ENCODE measurements around the gene CACNA2D3.

GRCh38 chr3:54222316-54222715 is 100.0 kb downstream of the CACNA2D3 start:
- TF ChIP-seq, protein P1, sequence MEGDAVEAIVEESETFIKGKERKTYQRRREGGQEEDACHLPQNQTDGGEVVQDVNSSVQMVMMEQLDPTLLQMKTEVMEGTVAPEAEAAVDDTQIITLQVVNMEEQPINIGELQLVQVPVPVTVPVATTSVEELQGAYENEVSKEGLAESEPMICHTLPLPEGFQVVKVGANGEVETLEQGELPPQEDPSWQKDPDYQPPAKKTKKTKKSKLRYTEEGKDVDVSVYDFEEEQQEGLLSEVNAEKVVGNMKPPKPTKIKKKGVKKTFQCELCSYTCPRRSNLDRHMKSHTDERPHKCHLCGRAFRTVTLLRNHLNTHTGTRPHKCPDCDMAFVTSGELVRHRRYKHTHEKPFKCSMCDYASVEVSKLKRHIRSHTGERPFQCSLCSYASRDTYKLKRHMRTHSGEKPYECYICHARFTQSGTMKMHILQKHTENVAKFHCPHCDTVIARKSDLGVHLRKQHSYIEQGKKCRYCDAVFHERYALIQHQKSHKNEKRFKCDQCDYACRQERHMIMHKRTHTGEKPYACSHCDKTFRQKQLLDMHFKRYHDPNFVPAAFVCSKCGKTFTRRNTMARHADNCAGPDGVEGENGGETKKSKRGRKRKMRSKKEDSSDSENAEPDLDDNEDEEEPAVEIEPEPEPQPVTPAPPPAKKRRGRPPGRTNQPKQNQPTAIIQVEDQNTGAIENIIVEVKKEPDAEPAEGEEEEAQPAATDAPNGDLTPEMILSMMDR (IDR thresholded peaks at IDR 0.05; ENCODE audit: insufficient read depth, low read length, poor library complexity, severe bottlenecking) = no peak
- TF ChIP-seq EZH2phosphoT487 (conservative IDR thresholded peaks at IDR 0.05; ENCODE audit: low read length) = no peak

All from SU-DHL-6 (cell line).